ENCODE results near the gene ANXA9. TPM values are rescaled to one million over a fixed set of nuclear protein-coding genes. Genes with fewer than 3 reads are reported as not detected.

The ANXA9 gene
- total RNA-seq, 1 experiment from 2014 or later: 0.46 TPM

GRCh38 chr1:151010346-151010726 lies 28.2 kb downstream of the ANXA9 start:
- Histone ChIP-seq H3K36me3 (peaks cover 8% of the 10 kb centered on the region), H3K4me3 (no peak overlapping the region), H3K27me3 (no peaks in the 10 kb centered on the region), H3K9me3 (no peaks in the 10 kb centered on the region)
- no peak for DNase-seq

DNA sequence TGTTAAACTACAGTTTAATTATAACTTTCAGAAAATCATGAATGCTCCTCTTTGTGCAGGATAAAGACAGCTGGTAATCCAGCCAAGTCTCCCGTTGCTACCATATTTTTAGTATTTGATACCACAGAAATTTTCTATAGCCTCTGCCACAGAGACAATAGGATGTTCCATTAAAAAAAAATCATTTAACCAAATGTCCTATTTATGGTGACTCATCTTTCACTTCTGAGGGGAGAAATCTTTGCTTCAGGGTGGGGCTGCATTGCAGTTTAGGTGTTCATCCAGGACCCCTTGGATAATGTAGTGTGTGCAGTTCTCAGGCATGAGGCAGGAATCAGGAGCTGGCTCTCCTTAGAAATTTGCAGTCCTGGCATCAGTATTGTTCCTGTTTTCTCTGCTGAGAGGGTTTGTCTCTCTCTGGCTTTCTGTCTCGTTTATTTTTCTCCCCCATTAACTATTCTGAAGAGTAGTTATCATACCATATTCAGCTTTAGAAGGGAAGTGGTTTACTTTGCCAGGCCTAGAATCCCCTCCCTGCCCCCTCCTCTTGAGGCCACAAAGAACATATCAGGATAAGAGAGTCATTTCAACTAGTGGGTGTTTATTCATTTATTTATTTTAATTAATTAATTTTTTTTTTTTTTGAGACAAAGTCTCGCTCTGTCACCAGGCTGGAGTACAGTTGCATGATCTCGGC lies 29.2 kb downstream of the ANXA9 start:
- DNase-seq: no peak
- no peak overlapping the region for H3K4me3 ChIP-seq

DNA sequence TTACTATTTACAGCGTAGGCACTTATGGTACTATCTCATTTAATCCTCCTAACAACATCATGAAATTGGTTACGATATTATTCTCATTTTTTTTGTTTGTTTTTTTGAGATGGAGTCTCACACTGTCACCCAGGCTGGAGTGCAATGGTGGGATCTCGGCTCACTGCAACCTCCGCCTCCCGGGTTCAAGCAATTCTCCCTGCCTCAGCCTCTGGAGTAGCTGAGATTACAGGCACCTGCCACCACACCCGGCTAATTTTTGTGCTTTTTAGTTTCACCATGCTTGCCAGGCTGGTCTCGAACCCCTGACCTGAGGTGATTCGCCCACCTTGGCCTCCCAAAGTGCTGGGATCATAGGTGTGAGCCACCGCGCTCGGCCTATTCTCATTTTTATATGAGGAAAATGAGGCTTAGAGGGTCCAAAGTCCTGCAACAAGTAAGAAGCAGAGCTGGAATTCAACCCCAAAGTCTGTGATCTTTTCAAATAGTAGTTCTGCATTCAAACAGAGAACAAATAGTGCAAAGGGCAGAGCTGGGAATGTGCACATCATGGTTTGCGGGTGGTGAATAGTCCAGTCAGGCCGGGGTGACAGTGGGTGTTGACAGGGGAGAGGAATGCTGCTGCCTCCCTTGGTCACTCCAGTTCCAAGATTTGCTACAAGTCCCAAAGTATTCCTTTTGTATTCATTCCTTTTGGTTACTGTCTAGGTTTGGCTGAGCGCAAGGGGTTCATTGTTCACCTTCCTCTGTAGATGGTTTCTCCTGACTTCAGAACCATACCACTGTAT lies 30.8 kb downstream of the ANXA9 start:
- Histone ChIP-seq H3K9me3 (no peaks in the 10 kb centered on the region), H3K36me3 (peaks cover 12% of the 10 kb centered on the region), H3K27me3 (no peaks in the 10 kb centered on the region), H3K4me3 (no peak overlapping the region)
- DNase-seq: no peak

More for the DNA sequence above, 29.2 kb downstream of the ANXA9 start:
- no peaks in the 10 kb centered on the region for H3K9me3 ChIP-seq
- peaks cover 8% of the 10 kb centered on the region for H3K36me3 ChIP-seq
- H3K27me3 ChIP-seq: no peaks in the 10 kb centered on the region

DNA sequence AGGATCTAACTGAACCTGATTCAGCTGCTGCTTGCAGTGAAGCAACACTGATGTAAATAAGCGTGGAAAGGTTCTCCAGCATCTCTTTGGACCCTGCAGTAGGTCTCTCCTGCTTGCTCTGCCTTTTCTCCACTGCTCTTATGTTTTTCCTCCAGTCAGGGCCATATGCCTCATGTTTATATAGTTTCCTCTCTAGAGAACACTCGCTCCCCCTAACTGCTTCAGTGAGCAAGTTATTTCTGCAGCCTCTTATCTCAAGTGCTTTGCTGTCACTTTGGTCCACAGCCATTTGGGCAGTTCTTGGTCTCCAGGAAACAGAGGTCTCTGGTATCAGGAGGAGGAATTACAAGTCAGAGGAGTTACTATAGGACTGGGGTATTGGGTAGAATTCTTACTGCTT lies 31.4 kb downstream of the ANXA9 start:
- peaks cover 19% of the 10 kb centered on the region for H3K36me3 ChIP-seq
- H3K27me3 ChIP-seq: no peaks in the 10 kb centered on the region
- no peak overlapping the region for H3K4me3 ChIP-seq
- no peak for DNase-seq
- H3K9me3 ChIP-seq: no peaks in the 10 kb centered on the region

GRCh38 chr1:151024540-151025146 lies 42.6 kb downstream of the ANXA9 start:
- Histone ChIP-seq H3K27me3 (no peaks in the 10 kb centered on the region), H3K4me3 (no peak overlapping the region), H3K9me3 (no peaks in the 10 kb centered on the region), H3K36me3 (peaks cover 33% of the 10 kb centered on the region)
- DNase-seq: peak; percentile 53

DNA sequence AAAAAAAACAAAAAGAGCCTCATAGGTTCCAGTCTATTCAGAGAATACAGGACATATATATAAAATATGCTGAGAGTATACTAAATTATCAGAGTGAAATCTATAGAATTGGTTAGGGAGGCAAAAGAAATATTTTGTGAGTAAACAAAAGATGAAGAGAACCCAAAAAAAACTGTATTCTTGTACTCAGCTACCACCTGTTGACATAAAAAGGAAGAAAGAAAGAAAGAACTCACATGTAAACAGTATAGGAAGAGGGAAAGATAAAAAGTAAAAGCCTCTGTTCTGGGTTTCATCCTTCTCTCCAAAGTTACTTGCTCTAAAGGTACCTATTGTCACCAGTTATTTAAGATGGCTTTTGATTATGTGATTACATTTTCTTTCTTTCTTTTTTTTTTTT lies 44.4 kb downstream of the ANXA9 start:
- no peaks in the 10 kb centered on the region for H3K27me3 ChIP-seq
- no peak overlapping the region for H3K4me3 ChIP-seq
- H3K36me3 ChIP-seq: peaks cover 43% of the 10 kb centered on the region
- no peak for DNase-seq
- H3K9me3 ChIP-seq: no peaks in the 10 kb centered on the region

DNA sequence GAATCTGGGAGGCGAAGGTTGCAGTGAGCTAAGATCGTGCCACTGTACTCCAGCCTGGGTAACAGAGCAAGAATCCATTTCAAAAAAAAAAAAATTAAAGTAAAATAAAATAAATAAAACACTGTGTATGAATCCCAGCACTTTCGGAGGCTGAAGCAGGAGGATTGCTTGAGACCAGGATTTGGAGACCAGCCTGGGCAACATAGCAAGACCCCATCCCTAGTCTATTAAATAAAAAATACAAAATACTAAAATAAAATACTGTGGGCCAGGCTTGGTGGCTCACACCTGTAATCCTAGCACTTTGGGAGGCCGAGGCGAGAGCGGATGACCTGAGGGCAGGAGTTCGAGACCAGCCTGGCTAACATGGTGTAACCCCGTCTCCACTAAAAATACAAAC lies 50.1 kb downstream of the ANXA9 start:
- Histone ChIP-seq H3K27me3 (no peaks in the 10 kb centered on the region), H3K36me3 (peaks cover 50% of the 10 kb centered on the region), H3K9me3 (no peaks in the 10 kb centered on the region), H3K4me3 (no peak overlapping the region)
- DNase-seq: no peak

GRCh38 chr1:151035167-151035566 lies 53.1 kb downstream of the ANXA9 start:
- DNase-seq: no peak
- Histone ChIP-seq H3K36me3 (peaks cover 39% of the 10 kb centered on the region), H3K4me3 (no peak overlapping the region), H3K9me3 (no peaks in the 10 kb centered on the region), H3K27me3 (no peaks in the 10 kb centered on the region)

- DNase-seq: no peak
- H3K36me3 ChIP-seq: peaks cover 31% of the 10 kb centered on the region
- no peak within 1 kb of the TSS for H3K4me3 ChIP-seq
- H3K9me3 ChIP-seq: no peaks in the 10 kb centered on the region
- H3K27me3 ChIP-seq: no peaks in the 10 kb centered on the region
Observed at GRCh38 chr1:151036356-151036755, 54.3 kb downstream of the ANXA9 start, which contains the start of gene BNIPL. TSS of gene BNIPL (plus strand) at chr1:151036586. CDS start at chr1:151036726, 140 bp downstream.

- Histone ChIP-seq H3K4me3 (no peak overlapping the region), H3K36me3 (peaks cover 25% of the 10 kb centered on the region), H3K27me3 (no peaks in the 10 kb centered on the region), H3K9me3 (no peaks in the 10 kb centered on the region)
- DNase-seq: no peak
Observed at GRCh38 chr1:151037032-151037431, 54.9 kb downstream of the ANXA9 start.

DNA sequence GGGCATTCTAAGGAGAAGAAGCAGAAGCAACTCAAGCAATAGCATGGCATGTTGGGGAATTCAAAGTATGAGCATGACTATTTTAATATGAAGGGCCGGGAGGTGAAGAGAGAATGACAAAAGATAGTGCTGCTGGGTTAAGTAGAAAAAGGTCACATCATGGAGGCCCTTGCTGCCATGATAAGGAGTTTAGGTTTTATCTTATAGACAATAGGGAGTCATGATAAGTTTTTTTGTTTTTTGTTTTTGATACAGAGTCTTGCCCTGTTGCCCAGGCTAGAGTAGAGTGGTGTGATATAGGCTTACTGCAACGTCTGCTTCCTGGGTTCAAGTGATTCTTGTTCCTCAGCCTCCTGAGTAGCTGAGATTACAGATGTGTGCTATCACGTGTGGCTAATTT lies 57.4 kb downstream of the ANXA9 start:
- DNase-seq: no peak

GRCh38 chr1:151043163-151043562 lies 61.1 kb downstream of the ANXA9 start:
- H3K9me3 ChIP-seq: no peaks in the 10 kb centered on the region

More for the DNA sequence above, 57.4 kb downstream of the ANXA9 start:
- Histone ChIP-seq H3K36me3 (peaks cover 15% of the 10 kb centered on the region), H3K4me3 (no peak overlapping the region), H3K27me3 (no peaks in the 10 kb centered on the region), H3K9me3 (no peaks in the 10 kb centered on the region)

More at GRCh38 chr1:151043163-151043562, 61.1 kb downstream of the ANXA9 start:
- DNase-seq: no peak
- Histone ChIP-seq H3K36me3 (peaks cover 4% of the 10 kb centered on the region; the same call in 1 of the 2 replicates), H3K4me3 (no peak overlapping the region), H3K27me3 (no peaks in the 10 kb centered on the region)

Other genes with a start within 250 kb of the ANXA9 start
- gene CTSS, start 216.5 kb upstream of the ANXA9 start, total RNA-seq (2014; rRNA removed; shearing (Covaris generic); ENCODE audit: low replicate concordance): 0.49 TPM in 1 of 2 replicates, not detected in the other
- gene CTSK, start 174.0 kb upstream of the ANXA9 start, total RNA-seq (2014; rRNA removed; shearing (Covaris generic); ENCODE audit: low replicate concordance): 0.92 and 2.3 TPM in 2 replicates
- gene ARNT, start 105.7 kb upstream of the ANXA9 start, total RNA-seq (2014; rRNA removed; shearing (Covaris generic); ENCODE audit: low replicate concordance): 7.3 and 13.7 TPM in 2 replicates
- gene CTXND2, start 95.2 kb upstream of the ANXA9 start, total RNA-seq (2014; rRNA removed; shearing (Covaris generic); ENCODE audit: low replicate concordance): not detected in 2 replicates
- gene SETDB1, start 55.9 kb upstream of the ANXA9 start, total RNA-seq (2014; rRNA removed; shearing (Covaris generic); ENCODE audit: low replicate concordance): 23.5 and 49.2 TPM in 2 replicates
- gene CERS2, start 7.5 kb upstream of the ANXA9 start, total RNA-seq (2014; rRNA removed; shearing (Covaris generic); ENCODE audit: low replicate concordance): 86.1 and 89.6 TPM in 2 replicates
- 8.7 and 8.9 TPM in 2 replicates for gene MINDY1, start 24.6 kb downstream of the ANXA9 start, total RNA-seq (2014; rRNA removed; shearing (Covaris generic); ENCODE audit: low replicate concordance)
- 7.5 and 8.1 TPM in 2 replicates for gene PRUNE1, start 26.2 kb downstream of the ANXA9 start, total RNA-seq (2014; rRNA removed; shearing (Covaris generic); ENCODE audit: low replicate concordance)
- gene BNIPL, start 54.3 kb downstream of the ANXA9 start, total RNA-seq (2014; rRNA removed; shearing (Covaris generic); ENCODE audit: low replicate concordance): 0.20 and 5.5 TPM in 2 replicates
- 1.1 TPM in 1 of 2 replicates, not detected in the other for gene C1orf56, start 65.5 kb downstream of the ANXA9 start, total RNA-seq (2014; rRNA removed; shearing (Covaris generic); ENCODE audit: low replicate concordance)
- 39.9 and 44.1 TPM in 2 replicates for gene CDC42SE1, start 77.3 kb downstream of the ANXA9 start, total RNA-seq (2014; rRNA removed; shearing (Covaris generic); ENCODE audit: low replicate concordance)
- 6.8 and 11.5 TPM in 2 replicates for gene MLLT11, start 78.1 kb downstream of the ANXA9 start, total RNA-seq (2014; rRNA removed; shearing (Covaris generic); ENCODE audit: low replicate concordance)
- gene GABPB2, start 88.5 kb downstream of the ANXA9 start, total RNA-seq (2014; rRNA removed; shearing (Covaris generic); ENCODE audit: low replicate concordance): 2.2 and 13.6 TPM in 2 replicates
- 1.4 TPM in 1 of 2 replicates, not detected in the other for gene SEMA6C, start 164.3 kb downstream of the ANXA9 start, total RNA-seq (2014; rRNA removed; shearing (Covaris generic); ENCODE audit: low replicate concordance)
- gene TNFAIP8L2, start 174.4 kb downstream of the ANXA9 start, total RNA-seq (2014; rRNA removed; shearing (Covaris generic); ENCODE audit: low replicate concordance): not detected in 2 replicates
- 2.0 and 11.4 TPM in 2 replicates for gene LYSMD1, start 183.6 kb downstream of the ANXA9 start, total RNA-seq (2014; rRNA removed; shearing (Covaris generic); ENCODE audit: low replicate concordance)
- 43.1 and 69.6 TPM in 2 replicates for gene SCNM1, start 183.9 kb downstream of the ANXA9 start, total RNA-seq (2014; rRNA removed; shearing (Covaris generic); ENCODE audit: low replicate concordance)
- gene TMOD4, start 193.7 kb downstream of the ANXA9 start, total RNA-seq (2014; rRNA removed; shearing (Covaris generic); ENCODE audit: low replicate concordance): not detected in 2 replicates
- gene VPS72, start 207.9 kb downstream of the ANXA9 start, total RNA-seq (2014; rRNA removed; shearing (Covaris generic); ENCODE audit: low replicate concordance): 87.3 and 105 TPM in 2 replicates
- gene PIP5K1A, start 216.3 kb downstream of the ANXA9 start, total RNA-seq (2014; rRNA removed; shearing (Covaris generic); ENCODE audit: low replicate concordance): 28.3 and 38.6 TPM in 2 replicates

All from MG63 (cell line).